Stimulated activated CD4-positive, alpha-beta T cell treated with anti-CD3 and anti-CD28 coated beads, Interleukin-15, amount 100 ng/mL, for 24 hours (primary cell): ENCODE results near the gene UNC45B.
"Not testable (repeated sequence)": the region's sequence is repeated elsewhere in the genome, so short reads cannot be mapped to it uniquely, and the experiment has no call there.

Experiments
- DNase-seq: peaks from one replicate; pipeline ENCODE4 v3.0.0-alpha.2; 2020

The UNC45B gene, protein sequence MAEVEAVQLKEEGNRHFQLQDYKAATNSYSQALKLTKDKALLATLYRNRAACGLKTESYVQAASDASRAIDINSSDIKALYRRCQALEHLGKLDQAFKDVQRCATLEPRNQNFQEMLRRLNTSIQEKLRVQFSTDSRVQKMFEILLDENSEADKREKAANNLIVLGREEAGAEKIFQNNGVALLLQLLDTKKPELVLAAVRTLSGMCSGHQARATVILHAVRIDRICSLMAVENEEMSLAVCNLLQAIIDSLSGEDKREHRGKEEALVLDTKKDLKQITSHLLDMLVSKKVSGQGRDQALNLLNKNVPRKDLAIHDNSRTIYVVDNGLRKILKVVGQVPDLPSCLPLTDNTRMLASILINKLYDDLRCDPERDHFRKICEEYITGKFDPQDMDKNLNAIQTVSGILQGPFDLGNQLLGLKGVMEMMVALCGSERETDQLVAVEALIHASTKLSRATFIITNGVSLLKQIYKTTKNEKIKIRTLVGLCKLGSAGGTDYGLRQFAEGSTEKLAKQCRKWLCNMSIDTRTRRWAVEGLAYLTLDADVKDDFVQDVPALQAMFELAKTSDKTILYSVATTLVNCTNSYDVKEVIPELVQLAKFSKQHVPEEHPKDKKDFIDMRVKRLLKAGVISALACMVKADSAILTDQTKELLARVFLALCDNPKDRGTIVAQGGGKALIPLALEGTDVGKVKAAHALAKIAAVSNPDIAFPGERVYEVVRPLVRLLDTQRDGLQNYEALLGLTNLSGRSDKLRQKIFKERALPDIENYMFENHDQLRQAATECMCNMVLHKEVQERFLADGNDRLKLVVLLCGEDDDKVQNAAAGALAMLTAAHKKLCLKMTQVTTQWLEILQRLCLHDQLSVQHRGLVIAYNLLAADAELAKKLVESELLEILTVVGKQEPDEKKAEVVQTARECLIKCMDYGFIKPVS

DNA sequence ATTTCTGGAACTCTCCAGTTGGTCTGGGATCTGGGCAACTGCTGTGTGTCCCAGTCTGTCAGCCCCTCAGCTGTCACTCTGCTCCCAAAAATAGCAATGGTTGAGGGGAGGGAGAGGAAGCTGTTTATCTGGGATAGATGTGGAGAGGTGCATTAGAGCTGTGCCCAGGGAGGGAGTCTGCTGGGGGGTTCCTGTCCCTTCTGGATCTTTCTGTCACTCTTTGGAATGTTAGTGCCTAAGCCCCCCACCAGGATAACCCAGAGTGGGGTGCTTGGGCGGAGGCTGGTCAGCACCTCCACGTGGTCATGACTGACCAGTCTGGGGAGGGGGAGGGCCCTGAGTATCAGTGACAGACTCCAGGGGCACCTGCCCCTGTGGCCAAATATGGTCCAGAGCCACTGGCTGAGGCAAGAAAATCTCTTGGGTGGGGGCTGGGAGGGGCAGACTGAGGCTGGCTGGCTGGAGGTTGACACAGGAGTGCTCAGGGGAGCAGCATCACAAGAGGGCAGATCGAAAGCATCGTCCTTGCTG, at the start of gene UNC45B:
TSS of gene UNC45B (plus strand) at position 443 of the 531 bp plus-strand sequence. CDS start 447 bp downstream, outside the sequence.
- DNase-seq = no peak

DNA sequence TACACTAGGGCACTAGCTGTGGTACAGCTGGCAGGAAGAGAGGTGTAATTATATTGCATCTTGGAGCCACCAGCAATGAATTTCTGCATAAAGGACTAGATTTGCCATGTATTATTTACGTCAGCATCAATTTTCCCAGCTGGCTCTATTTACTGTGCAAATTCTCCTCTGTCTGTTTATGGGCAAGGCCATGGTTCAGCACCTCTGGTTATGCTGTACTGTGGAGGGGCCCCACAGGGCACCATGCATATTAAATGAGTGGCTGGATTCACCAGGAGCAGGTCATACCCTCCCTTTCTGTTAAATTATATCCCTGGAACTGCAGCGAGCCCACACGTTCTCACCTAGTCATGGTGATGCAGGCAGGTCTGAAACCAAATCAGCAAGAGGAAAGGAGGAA, 47.7 kb upstream of the UNC45B start:
- no peak for DNase-seq

DNA sequence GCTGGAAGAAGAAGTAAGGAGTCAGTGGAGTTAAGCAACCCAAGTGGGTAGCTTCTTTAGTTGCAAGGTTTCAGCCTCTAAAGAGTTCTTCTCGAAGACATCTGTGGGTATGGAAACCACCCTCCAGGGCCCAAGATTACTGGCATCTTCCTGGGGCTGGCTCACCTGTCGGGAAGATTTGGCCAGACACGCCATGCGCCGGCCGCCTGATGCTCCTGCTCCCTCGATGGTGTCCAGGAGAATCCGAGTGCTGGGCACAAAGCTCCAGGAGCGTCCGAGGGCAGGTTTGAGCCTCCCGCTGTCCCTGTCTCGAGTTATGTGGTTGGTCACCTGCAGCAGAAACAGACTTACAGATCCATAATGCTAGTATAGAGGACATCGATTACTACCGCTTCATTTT, 46.6 kb upstream of the UNC45B start:
- DNase-seq = no peak

DNA sequence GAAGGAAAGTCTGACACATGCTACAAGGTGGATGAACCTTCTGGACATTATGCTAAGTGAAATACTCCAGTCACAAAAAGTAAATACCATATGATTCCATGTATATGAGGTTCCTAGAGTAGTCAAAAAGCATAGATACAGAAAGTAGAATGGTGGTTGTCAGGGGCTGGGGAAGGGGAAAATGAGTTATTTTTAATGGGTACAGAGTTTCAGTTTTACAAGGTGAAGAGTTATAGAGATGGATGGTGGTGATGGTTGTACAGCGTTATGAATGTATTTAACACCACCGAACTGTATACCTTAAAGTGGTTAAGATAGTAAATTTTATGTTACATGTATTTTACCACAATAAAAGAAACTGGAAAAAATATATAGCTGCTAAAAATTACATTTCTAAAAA, 45.9 kb upstream of the UNC45B start:
- DNase-seq = no peak

DNA sequence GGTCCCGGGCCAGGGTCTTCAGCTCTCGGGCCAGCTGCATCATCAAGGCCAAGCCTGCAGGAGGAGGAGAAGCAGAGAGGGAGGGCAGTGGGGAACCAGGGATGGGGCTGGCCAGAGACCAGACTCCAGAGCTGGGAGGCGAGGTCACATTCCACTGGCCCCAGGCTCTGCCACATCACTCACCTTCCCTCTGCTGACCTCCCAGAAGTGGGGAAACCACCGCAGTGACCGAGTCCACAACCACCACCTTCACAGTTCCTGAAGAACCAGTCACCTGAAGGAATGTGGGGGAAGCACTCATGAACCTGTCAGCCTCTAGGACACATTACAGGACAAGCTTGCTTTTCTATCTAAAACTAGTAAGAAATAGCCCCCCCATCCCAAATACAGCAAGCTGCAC, 44.3 kb upstream of the UNC45B start:
- DNase-seq = no peak

DNA sequence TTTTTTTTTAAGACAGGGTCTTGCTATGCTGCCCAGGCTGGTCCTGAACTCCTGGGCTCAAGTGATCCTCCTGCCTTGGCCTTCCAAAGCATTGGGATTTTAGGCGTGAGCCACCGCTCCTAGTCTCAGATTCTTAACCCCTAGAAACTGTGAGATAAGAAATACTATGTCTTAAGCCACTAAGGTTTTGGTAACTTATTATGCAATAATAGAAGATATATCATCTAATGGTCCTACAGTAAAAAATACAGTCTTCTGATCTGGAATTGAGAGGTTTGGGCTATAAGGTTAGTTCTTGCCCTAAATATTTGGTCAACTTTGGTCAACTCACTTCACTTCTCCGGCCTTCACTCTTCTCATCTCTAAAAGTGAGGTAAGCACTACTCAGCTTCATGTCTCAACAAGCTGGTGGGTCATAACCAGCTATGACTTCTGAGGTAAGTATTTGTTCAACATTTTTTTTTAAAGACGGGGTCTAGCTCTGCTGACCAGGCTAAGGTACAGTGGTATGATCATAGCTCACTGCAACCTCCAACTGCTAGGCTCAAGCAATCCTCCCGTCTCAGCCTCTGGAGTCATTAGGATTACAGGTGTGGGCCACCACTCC, 42.7 kb upstream of the UNC45B start:
- DNase-seq = no peak

DNA sequence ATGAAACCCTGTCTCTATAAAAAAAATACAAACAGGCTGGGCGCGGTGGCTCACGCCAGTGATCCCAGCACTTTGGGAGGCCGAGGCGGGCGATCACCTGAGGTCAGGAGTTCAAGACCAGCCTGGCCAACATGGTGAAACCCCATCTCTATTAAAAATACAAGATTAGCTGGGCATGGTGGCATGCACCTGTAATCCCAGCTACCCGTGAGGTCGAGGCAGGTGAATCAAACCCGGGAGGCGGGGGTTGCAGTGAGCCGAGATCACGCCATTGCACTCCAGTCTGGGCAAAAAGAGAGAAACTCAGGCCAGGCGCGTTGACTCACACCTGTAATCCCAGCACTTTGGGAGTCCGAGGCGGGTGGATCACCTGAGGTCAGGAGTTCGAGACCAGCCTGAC, 36.8 kb upstream of the UNC45B start:
- not testable (repeated sequence) for DNase-seq

DNA sequence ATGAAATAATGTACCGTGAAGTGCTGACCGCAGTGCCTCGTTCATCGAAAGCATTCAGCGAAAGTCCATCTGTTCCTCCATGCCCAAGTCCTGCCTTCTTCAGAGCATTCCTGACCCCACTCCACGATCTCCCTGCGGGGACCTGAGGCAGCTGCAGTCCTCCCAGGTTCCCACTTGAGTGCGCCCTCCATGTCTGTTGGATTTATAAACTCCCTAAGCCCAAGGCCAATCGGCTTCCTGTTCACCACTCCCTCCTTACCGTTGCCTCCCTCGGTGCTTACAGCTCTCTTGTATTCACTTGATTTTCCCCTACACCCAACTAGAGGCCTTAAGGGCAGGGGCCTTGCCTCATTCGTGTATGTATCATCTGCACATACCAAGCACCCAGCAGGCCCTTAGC, 30.8 kb upstream of the UNC45B start:
- no peak for DNase-seq

DNA sequence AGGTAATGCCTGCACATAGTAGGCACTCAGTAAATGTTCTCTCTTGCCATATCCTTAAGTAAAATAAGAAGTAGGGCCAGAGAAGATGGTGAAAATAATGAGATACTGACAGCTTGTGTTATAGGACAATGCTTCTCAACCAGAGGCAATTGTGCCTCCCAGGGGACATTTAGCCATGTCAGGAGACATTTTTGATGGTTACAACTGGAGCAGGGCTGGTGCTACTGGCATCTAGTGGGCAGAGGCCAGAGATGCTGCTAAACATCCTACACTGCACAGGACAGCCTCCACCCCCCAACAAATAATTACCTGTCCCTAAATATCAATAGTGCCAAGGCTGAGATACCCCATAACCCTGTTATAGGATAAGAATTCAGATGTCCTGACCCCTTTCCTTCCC, 29.6 kb upstream of the UNC45B start:
- DNase-seq = peak; percentile 31

DNA sequence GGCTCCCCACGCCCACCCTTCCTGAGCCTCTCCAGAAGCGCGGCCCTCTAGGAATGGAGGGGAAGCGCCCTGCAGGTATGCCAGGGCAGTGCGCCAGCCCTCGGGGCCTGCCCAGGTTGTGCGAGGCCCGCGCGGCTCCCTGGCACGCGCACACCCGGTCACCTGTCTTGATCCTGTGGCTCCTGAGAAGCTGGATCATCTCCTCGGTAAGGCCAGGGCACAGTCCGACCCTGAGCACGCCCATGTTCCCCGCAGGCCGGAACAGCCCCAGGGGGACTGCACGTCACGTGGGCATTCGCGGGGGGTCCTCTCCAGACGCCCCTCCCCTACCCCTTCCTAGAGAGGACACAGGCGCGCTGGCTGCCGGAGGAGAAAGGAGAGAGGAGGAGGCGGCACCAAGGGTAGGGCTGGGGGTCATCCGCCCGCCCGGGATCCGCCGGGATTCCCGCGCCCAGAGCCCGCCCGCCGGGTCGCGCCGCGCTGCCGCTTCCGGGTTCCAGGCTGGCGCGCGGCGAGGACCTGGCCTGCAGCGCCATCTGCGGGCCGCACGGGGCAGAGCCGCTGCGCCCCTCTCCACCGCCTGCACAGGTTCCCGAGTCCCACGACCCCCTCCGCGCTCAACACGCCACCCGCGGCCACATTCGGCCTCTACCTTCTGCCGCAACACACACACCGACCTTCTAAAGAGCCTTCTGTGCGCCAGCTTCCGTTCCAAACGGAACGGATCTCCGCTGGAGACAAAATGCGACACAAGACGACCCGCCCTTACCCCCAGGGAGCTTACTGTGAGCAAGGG, 28.0 kb upstream of the UNC45B start, which contains the start of gene RAD51D:
TSS of gene RAD51D (minus strand) at position 491 of the 796 bp plus-strand sequence. CDS start at position 244, 247 bp downstream.
- peak; percentile 85 for DNase-seq

DNA sequence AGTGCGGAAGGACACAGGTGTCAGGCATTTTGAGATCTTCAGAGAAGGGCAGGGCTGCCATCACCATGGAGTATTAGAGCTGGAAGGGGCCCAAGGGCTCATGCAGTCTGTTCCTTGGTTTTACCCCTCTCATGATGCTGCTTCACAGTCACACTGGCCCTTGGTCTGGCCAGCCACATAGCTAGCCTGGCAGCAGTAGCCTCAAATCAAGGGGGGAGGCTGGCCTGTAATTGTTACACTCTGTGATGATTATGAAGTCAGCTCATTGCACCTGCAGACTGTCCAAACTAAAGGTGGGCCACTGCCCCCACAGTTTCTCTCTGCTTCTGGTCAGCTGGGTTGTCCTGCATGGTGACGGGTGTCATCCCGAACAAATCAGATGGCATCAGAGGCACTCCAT, 26.3 kb upstream of the UNC45B start, which contains the start of gene FNDC8:
TSS of gene FNDC8 (plus strand) at position 301 of the 400 bp plus-strand sequence. CDS start at position 380, 79 bp downstream.
- DNase-seq = no peak

DNA sequence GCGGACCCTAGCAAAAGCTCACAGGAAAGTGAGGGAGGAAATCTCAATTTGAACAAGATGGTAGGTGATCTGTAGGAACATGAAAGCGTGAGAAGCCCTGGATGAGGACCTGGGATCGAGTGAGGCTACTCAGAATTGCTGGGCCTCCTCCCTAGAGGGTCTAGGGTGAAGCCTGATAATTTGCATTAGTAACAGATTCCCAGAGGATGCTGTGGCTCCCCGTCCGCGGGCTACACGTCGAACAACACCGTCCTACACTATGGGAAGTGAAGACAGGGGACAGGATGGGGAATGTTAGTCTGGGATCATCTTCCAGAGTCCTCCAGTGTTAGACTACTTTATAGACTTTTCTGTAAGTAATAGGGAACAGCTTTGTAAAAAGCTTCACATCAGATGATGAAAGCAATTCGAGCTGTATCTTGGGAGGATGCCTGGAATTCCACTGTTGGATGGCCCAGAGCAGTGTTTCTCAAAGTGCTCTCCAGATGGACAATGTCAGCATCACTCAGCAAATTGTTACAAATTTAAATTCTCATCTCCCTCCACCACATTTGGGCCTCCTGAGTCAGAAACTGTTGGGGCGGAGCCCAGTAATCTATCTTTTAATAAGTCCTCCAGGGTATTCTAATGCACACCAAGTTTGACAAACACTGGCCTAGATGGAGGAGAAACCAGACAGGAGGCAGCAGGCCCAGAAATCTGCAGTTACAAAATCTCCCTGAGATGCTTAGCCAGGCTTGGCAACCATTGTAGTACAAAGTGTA, 19.7 kb upstream of the UNC45B start:
- no peak for DNase-seq

DNA sequence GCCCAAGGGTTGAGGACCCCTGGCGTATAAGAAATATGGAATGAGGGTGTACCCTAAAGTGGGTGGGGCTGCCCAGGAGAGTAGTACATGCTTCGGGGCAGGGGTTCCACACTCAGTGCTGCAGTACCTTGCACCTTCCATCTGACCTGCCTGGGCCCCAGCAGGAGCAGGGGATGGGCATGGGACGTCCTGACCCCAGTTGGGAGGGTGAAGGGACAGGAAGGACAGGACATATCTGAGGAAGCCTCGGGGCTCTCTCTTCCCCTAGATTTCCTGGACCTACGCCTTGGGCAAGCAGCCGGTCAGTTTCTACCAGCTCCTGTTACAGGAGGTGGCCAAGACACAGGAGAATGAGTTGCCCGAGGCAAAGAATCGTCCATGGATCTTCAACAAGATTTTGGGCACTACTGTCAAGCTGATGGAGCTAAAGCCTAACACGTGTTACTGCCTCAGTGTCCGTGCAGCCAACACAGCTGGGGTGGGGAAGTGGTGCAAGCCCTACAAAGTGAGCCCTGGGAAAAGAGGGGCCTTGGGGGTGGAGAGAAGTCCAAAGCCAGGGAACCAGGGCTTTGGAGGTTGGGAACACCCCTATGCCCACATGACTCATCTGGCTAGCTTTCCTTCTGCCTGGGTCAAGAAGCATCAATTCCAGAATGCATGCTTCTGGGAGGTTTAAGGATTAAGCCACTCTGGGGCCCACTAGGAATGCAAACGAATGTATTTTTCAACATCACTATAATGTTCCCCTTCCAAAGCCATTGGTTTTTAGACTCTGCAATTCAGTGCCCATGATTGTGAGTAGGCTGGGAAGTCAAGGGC, 18.3 kb upstream of the UNC45B start:
- no peak for DNase-seq

DNA sequence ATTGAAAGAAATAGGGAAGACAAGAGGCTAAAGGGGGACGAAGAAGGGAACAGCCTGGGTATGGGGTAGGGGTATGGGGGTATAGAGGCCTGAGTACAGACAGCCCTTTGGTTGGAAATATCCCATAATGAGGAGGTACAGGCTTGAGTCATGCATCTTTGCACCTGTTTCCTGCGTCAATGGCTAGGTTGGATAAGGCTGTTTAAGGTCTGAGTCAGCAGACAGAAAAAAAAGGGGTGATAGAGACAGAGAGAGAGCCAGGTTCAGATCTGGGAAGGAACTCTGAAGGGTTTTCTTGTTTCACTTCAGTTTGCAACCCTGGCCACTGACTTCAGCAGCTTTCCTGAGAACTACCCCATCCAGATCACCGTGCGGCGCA, 17.7 kb upstream of the UNC45B start:
- DNase-seq = no peak

DNA sequence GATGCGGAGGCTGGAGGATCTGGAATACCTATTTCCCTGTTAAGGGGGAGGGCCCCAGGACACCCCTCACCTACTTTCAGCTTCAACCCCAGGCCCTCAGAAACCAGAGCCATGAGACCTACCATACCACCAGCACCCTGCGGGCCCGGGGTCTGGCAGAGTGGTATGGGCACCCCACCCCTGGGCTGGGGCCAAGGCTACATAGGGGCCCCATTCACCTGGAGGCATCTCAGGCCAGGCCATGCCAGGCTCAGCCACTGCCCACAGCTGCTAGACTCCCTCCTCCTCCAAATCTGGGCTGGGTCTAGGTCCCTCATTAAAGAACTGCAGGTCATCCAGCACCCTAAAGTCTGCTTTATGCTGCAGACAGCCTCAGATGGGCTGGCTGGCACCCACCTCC, 17.2 kb upstream of the UNC45B start:
- no peak for DNase-seq

DNA sequence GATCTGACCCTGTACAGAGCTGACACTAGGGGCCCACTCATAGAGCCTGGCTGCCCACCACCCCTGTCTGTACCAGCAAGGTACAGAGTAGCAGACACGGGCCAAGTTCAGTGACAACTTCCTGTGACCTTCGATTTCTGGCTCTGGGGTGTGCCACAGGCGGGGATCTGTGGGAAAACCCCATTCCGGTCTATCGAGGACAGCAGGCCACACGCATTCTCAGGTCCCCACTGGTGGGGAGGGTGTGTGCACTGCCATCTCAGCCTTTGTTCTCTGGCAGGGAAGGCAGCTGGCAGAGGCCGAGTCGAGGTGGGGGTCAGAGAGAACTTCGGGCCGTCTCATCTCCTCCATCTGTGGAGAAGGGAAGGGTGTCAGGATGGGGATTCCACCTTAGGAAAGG, 15.5 kb upstream of the UNC45B start:
- DNase-seq = no peak

DNA sequence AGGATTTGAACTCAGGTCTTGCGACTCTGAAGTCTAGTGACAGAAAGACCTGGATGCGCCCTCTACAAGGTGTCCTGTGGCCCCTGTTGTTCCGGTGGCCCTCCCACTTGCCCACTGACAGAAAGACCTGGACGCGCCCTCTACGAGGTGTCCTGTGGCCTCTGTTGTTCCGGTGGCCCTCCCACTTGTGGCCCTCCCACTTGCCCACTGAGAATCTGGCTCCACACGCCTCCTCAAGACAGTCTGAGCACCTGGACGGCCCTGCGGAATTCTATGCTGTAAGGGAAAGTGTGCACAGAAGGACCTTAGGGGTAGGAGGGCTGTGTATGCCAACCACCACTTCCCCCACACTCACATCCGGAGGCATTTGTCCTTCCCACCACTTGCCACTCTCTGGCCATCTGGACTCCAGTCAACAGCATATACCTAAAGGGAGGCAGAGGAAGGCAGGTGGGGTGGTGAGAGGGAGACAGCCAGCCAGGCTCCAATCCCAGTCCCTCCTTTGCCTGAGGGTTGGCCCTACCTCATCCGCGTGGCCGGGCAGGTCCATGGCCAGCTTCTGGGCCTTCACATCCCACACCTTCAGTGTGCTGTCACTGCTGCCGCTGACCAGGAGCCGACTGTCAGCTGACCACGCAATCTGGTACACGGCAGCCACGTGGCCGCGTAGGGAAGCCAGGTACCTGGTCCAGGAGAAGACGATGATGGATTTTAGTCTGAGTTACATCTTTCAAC, 14.6 kb upstream of the UNC45B start:
- DNase-seq = no peak

DNA sequence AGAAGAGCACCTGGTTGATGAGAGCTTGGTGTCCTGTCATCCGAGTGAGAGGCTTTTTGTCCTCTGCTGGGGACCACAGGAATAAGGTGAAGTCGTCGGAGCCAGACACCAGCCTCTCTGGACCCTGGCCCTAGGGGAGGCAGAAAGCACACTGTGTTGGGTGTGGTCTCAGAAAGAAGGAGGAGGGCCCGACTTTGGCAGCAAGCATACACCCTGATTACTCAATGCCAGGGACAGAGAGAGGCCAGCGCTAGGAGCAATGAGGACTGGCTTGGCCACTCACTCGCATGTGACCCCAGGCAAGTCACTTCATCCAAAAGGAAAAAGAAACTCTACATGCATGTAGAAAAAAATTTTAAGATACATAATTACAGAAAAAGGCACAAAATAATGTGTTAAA, 12.3 kb upstream of the UNC45B start:
- DNase-seq = no peak

DNA sequence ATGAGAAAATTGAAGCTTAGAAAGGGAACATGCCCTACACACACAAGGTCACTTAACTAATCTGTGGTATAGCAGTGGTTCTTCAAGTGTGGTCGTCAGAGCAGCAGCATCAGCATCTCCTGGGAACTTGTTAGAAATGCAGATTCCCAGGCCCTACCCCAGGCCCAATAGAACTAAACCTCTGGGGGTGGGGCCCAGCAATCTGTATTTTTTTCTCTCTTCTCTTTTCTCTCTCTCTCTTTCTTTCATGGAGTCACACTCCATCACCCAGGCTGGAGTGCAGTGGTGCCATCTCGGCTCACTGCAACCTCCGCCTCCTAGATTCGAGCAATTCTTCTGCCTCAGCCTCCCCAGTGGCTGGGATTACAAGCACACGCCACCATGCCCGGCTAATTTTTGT, 9.4 kb upstream of the UNC45B start:
- DNase-seq = no peak
